HAP-1 (cell line): ENCODE results near the gene NUMBL.
"Not testable (repeated sequence)": the region's sequence is repeated elsewhere in the genome, so short reads cannot be mapped to it uniquely, and the experiment has no call there.

Experiments
- DNase-seq, 2 experiments: peaks; one replicate each; pipeline ENCODE4 v3.0.0-alpha.2; 2016 to 2020; ENCODE audit warnings: low spot score in 2 of 2
- H3K27me3 ChIP-seq: fragments of 250-450 bp; sonication (Bioruptor Pico); 2 replicates; pipeline ENCODE4 v1.5.1; 2020; ENCODE audit warnings: low read depth, mild to moderate bottlenecking, moderate library complexity
- H3K36me3 ChIP-seq: fragments of 250-450 bp; sonication (Bioruptor Pico); replicated peaks from 2 replicates; pipeline ENCODE4 v1.5.1; 2020; ENCODE audit warnings: mild to moderate bottlenecking
- H3K4me1 ChIP-seq: fragments of 250-450 bp; sonication (Bioruptor Pico); 2 replicates; pipeline ENCODE4 v1.5.1; 2020; ENCODE audit warnings: mild to moderate bottlenecking
- H3K4me3 ChIP-seq: fragments of 250-450 bp; sonication (Bioruptor Pico); 2 replicates; pipeline ENCODE4 v1.5.1; 2020; ENCODE audit warnings: mild to moderate bottlenecking, moderate library complexity
- H3K9me3 ChIP-seq: fragments of 250-450 bp; sonication (Bioruptor Pico); 2 replicates; pipeline ENCODE4 v1.5.1; 2020; ENCODE audit warnings: mild to moderate bottlenecking, moderate library complexity
- in situ Hi-C: fragments of 300-500 bp; cut with MboI; formaldehyde crosslinking; loops from 3 replicates; pipeline ENCODE4 v1.14.3; 2020; ENCODE audit warnings: low sequenced_read_pairs, inconsistent platforms, mixed read lengths

Gene NUMBL

GRCh38 chr19:40690050-40690692 is at the start of gene NUMBL:
NUMBL (minus strand) TSS chr19:40690651; CDS start chr19:40690483, 168 bp downstream.
- Histone ChIP-seq H3K9me3 (no peaks in the 10 kb centered on the region), H3K36me3 (peaks cover 22% of the 10 kb centered on the region), H3K27me3 (no peaks in the 10 kb centered on the region), H3K4me3 (peak within 1 kb of the TSS; percentile 49), H3K4me1 (peaks cover 14% of the 10 kb centered on the region)
- DNase-seq, result no peak
- in situ Hi-C loops, result no loop called here

DNA sequence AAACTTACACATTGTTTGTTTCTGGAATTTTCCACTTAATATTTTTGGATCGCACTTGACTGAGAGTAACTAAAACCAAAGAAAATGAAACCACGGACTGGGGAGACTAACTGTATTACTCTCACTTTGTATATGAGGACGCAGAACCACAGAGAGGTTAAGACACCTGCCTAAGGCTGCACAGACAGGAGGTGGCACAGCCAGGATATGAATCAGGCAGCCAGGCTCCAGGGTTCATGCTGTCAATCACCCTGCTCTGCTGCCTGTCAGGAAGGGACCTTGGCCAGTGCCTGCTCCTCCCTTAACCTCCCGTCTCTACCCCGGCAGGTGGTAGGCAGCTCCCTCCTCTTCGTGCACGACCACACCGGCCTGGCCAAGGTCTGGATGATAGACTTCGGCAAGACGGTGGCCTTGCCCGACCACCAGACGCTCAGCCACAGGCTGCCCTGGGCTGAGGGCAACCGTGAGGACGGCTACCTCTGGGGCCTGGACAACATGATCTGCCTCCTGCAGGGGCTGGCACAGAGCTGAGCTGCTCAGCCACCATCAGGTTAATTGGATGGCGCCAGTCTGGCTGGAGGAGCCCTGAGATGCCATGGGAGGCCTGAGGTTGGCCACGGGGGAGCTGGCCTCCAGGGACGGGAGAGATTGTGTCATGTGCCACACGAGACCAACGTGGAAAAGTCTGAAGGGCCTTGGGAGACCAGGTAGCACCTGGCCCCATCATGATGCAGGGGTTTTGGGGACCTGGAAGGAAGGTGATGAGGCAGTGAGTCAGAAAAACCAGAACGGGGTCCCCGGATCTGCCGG is 48.8 kb upstream of the NUMBL start:
- H3K4me1 ChIP-seq, result no peaks in the 10 kb centered on the region
- in situ Hi-C loops, result no loop called here
- no peak for DNase-seq
- no peak overlapping the region for H3K4me3 ChIP-seq
- no peaks in the 10 kb centered on the region for H3K9me3 ChIP-seq
- peaks cover 49% of the 10 kb centered on the region for H3K36me3 ChIP-seq
- no peaks in the 10 kb centered on the region for H3K27me3 ChIP-seq

GRCh38 chr19:40737102-40737644 is 46.7 kb upstream of the NUMBL start:
- DNase-seq, result no peak
- H3K36me3 ChIP-seq, result peaks cover 50% of the 10 kb centered on the region
- no peaks in the 10 kb centered on the region for H3K27me3 ChIP-seq
- H3K4me1 ChIP-seq, result no peaks in the 10 kb centered on the region
- H3K4me3 ChIP-seq, result no peak overlapping the region
- no peaks in the 10 kb centered on the region for H3K9me3 ChIP-seq
- in situ Hi-C loops, result no loop called here

DNA sequence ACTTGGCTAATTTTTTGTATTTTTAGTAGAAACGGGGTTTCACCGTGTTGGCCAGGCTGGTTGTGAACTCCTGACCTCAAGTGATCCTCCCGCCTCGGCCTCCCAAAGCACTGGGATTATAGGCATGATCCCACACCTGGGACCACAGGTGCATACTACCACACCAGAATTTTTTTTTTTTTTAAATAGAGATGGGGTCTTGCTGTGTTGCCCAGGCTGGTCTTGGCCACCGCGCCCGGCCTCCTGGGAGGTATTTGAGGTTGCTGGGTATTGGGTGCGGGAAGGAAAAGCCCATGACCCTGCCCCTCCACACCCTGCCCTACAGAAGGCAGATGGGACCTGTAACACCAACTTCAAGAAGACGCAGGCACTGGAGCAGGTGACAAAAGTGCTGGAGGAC is 46.2 kb upstream of the NUMBL start:
- peaks cover 45% of the 10 kb centered on the region for H3K36me3 ChIP-seq
- H3K4me3 ChIP-seq, result no peak overlapping the region
- H3K27me3 ChIP-seq, result no peaks in the 10 kb centered on the region
- H3K4me1 ChIP-seq, result no peaks in the 10 kb centered on the region
- no peaks in the 10 kb centered on the region for H3K9me3 ChIP-seq
- DNase-seq, result no peak
- in situ Hi-C loops, result no loop called here

GRCh38 chr19:40735013-40735771 is 44.7 kb upstream of the NUMBL start:
- DNase-seq, result no peak
- Histone ChIP-seq H3K9me3 (no peaks in the 10 kb centered on the region), H3K4me3 (no peak overlapping the region), H3K4me1 (no peaks in the 10 kb centered on the region), H3K36me3 (peaks cover 53% of the 10 kb centered on the region), H3K27me3 (no peaks in the 10 kb centered on the region)
- in situ Hi-C loops, result no loop called here

DNA sequence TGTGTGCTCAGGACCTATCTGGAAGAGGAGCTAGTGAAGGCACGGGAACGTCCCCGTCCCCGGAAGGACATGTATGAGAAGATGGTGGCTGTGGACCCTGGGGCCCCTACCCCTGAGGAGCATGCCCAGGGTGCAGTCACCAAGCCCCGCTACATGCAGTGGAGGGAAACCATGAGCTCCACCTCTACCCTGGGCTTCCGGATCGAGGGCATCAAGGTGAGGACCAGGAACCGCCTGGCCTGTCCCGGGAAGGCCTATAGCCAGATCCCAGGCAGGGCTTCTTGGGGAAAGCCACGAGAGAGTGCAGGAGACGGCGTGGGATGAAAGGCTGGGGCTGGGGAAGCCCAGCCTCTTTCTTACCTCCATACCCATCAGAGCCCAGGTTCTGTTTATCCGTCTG is 42.7 kb upstream of the NUMBL start:
- in situ Hi-C loops, result no loop called here
- DNase-seq, result no peak
- Histone ChIP-seq H3K36me3 (peaks cover 50% of the 10 kb centered on the region), H3K27me3 (no peaks in the 10 kb centered on the region), H3K9me3 (no peaks in the 10 kb centered on the region), H3K4me3 (no peak overlapping the region), H3K4me1 (no peaks in the 10 kb centered on the region)

DNA sequence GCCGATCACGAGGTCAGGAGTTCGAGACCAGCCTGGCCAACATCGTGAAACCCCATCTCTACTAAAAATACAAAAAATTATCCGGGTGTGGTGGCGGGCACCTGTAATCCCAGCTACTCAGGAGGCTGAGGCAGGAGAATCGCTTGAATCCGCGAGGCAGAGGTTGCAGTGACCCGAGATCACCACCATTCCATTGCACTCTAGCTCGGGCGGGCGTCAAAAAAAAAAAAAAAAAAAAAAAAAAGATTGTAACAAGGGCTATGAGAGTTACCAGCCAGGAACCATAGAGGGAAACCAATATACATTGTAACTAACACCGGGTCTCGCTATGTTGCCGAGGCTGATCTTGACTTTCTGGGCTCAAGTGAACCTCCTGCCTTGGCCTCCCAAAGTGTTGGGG is 41.9 kb upstream of the NUMBL start:
- peaks cover 52% of the 10 kb centered on the region for H3K36me3 ChIP-seq
- H3K4me3 ChIP-seq, DNase-seq, H3K9me3 ChIP-seq, in situ Hi-C loops, H3K27me3 ChIP-seq, H3K4me1 ChIP-seq: not testable (repeated sequence)

DNA sequence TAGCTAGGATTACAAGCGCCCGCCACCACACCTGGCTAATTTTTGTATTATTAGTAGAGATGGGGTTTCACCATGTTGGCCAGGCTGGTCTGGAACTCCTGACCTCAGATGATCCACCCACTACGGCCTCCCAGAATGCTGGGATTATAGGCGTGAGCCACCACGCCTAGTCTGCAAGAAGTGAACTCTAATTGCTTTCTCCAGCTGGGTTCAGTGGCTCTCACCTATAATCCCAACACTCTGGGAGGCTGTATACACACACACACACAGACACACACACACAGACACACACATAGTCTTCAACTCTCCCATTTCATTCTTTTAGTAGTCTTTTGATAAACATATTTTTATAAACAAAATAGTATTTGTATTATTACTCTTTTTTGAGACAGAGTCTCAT is 39.6 kb upstream of the NUMBL start:
- DNase-seq, in situ Hi-C loops: not testable (repeated sequence)
- peaks cover 50% of the 10 kb centered on the region for H3K36me3 ChIP-seq

GRCh38 chr19:40726279-40726678 is 35.8 kb upstream of the NUMBL start:
- Histone ChIP-seq H3K27me3 (no peaks in the 10 kb centered on the region), H3K4me3 (no peak overlapping the region), H3K4me1 (no peaks in the 10 kb centered on the region), H3K36me3 (peaks cover 39% of the 10 kb centered on the region), H3K9me3 (no peaks in the 10 kb centered on the region; the same call in 1 of the 2 replicates)
- DNase-seq, result no peak
- in situ Hi-C loops, result no loop called here

More for the DNA sequence above, 39.6 kb upstream of the NUMBL start:
- not testable (repeated sequence) for H3K4me3 ChIP-seq, H3K4me1 ChIP-seq, H3K27me3 ChIP-seq, H3K9me3 ChIP-seq

GRCh38 chr19:40724855-40725254 is 34.4 kb upstream of the NUMBL start:
- H3K27me3 ChIP-seq, result no peaks in the 10 kb centered on the region
- in situ Hi-C loops, result no loop called here
- H3K36me3 ChIP-seq, result peaks cover 29% of the 10 kb centered on the region
- peaks cover 2% of the 10 kb centered on the region for H3K4me1 ChIP-seq
- no peak for DNase-seq
- H3K4me3 ChIP-seq, result no peak overlapping the region
- no peaks in the 10 kb centered on the region; the same call in 1 of the 2 replicates for H3K9me3 ChIP-seq

GRCh38 chr19:40724315-40724714 is 33.9 kb upstream of the NUMBL start:
- in situ Hi-C loops, result no loop called here

GRCh38 chr19:40723661-40724254 is 33.3 kb upstream of the NUMBL start:
- in situ Hi-C loops, result no loop called here
- no peaks in the 10 kb centered on the region for H3K27me3 ChIP-seq
- peaks cover 2% of the 10 kb centered on the region for H3K4me1 ChIP-seq
- no peaks in the 10 kb centered on the region; the same call in 1 of the 2 replicates for H3K9me3 ChIP-seq
- H3K4me3 ChIP-seq, result no peak overlapping the region
- DNase-seq, result no peak
- peaks cover 28% of the 10 kb centered on the region for H3K36me3 ChIP-seq

More at GRCh38 chr19:40724315-40724714, 33.9 kb upstream of the NUMBL start:
- no peak overlapping the region for H3K4me3 ChIP-seq
- DNase-seq, result no peak
- H3K9me3 ChIP-seq, result no peaks in the 10 kb centered on the region; the same call in 1 of the 2 replicates
- H3K27me3 ChIP-seq, result no peaks in the 10 kb centered on the region
- H3K36me3 ChIP-seq, result peaks cover 28% of the 10 kb centered on the region
- H3K4me1 ChIP-seq, result peaks cover 2% of the 10 kb centered on the region

DNA sequence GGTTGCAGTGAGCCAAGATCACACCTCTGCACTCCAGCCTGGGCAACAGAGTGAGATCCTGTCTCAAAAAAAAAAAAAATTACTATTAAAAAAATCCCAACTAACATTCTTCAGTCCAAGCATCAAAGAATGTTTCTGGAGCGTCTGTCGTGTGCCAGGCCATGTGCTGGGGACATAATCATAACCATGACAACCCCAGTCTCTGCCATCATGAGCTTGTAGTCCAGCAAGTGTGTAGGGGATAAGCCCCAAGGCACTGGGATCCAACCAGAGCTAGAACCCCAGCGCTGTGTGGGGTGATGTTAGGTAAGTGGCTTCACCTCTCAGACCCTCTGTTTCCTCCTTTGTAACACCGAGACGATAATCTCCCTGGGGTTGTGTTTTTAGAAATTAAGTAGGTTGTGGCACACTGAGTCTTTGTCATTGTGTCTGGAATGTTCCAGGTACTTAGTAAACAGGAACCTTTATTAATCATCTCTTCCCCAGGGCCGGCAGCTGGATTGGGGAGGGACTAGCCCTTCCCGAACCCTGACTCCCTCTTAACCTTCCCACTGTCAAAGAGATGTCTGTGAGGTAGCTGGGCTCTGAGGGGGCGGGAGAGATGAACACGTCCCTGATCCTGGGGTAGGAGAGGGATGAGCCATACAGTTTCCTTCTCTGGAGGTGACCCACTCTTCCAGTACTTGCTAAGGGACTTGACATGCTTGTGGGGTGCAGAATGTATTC is 31.6 kb upstream of the NUMBL start:
- DNase-seq, result no peak
- no peaks in the 10 kb centered on the region; the same call in 1 of the 2 replicates for H3K9me3 ChIP-seq
- in situ Hi-C loops, result no loop called here
- H3K4me3 ChIP-seq, result no peak overlapping the region
- H3K36me3 ChIP-seq, result peaks cover 22% of the 10 kb centered on the region
- peaks cover 2% of the 10 kb centered on the region for H3K4me1 ChIP-seq
- no peaks in the 10 kb centered on the region for H3K27me3 ChIP-seq
